Dermis blood vessel endothelial cell (primary cell): ENCODE data around the gene SLC22A3. TPM values are rescaled to one million over a fixed set of nuclear protein-coding genes. Genes with fewer than 3 reads are reported as not detected.

ENCODE experiments used
- total RNA-seq: library from RNA; depleted of rRNA; stranded (reverse); fragments of >200 nt; gene quantifications from 2 replicates; pipeline ENCODE4 v1.2.3, GENCODE V29; 2014

The SLC22A3 gene
- total RNA-seq, 1 donor from 2014 or later, result under 0.01 TPM

Other genes starting within 250 kb of the SLC22A3 start
- 0.05 and 0.17 TPM in 2 replicates for gene SLC22A1, start 226.6 kb upstream of the SLC22A3 start, total RNA-seq
- not detected in 2 replicates for gene SLC22A2, start 89.6 kb upstream of the SLC22A3 start, total RNA-seq